Keratinocyte (primary cell): ENCODE measurements around the gene TRIL.

Experiments
- EZH2 ChIP-seq: IDR thresholded peaks from one replicate; pipeline ENCODE4 v1.6.1; 2012; ENCODE audit warnings: inconsistent platforms, mild to moderate bottlenecking, low read length, moderate library complexity
- TF ChIP-seq, protein P1 (sequence below), 3 experiments: IDR thresholded peaks in 1 of 3; conservative IDR thresholded peaks in 1 of 3; optimal IDR thresholded peaks in 1 of 3; 2 replicates in 2 of 3; 3 replicates in 1 of 3; pipeline versions ENCODE3 to v1.5.1; 2011; ENCODE audit warnings: low read length in 3 of 3, mild to moderate bottlenecking in 3 of 3, moderate library complexity in 2 of 3, control low read depth in 1 of 3, inconsistent platforms in 1 of 3; ENCODE audit not compliant: insufficient read depth in 2 of 3; ENCODE audit errors: extremely low read depth in 1 of 3

DNA sequence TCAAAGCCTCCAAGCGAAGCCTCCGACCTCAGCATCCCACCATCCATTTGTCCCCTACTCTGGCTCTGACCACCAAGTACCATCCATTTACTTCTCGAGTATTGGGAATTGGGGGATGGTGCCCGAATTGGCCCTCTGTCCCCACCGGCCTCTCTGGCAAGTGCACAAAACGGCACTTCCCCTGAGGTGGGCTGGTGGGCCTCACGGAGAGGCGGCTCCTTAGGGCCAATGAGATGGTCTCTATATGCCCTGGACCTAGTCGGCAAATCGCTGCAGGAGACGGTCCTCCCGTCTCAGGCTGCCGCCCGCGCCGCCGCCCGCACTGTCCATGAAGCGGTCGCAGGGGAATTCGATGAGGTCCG lies 2.8 kb downstream of the TRIL start:
- TF ChIP-seq, protein P1, sequence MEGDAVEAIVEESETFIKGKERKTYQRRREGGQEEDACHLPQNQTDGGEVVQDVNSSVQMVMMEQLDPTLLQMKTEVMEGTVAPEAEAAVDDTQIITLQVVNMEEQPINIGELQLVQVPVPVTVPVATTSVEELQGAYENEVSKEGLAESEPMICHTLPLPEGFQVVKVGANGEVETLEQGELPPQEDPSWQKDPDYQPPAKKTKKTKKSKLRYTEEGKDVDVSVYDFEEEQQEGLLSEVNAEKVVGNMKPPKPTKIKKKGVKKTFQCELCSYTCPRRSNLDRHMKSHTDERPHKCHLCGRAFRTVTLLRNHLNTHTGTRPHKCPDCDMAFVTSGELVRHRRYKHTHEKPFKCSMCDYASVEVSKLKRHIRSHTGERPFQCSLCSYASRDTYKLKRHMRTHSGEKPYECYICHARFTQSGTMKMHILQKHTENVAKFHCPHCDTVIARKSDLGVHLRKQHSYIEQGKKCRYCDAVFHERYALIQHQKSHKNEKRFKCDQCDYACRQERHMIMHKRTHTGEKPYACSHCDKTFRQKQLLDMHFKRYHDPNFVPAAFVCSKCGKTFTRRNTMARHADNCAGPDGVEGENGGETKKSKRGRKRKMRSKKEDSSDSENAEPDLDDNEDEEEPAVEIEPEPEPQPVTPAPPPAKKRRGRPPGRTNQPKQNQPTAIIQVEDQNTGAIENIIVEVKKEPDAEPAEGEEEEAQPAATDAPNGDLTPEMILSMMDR (optimal IDR thresholded peaks at IDR 0.05 in 1 of 3, IDR thresholded peaks at IDR 0.05 in 1 of 3, conservative IDR thresholded peaks at IDR 0.05 in 1 of 3; ENCODE audit: extremely low read depth in 1 of 3, insufficient read depth in 2 of 3, low read length in 3 of 3) = no peak
- TF ChIP-seq EZH2 = no peak
